Epidermal melanocyte (primary cell): ENCODE results near the gene NEK9.

Experiments used
- DNase-seq: peaks from one replicate; pipeline ENCODE4 v3.0.0; 2011; ENCODE audit warnings: low spot score; ENCODE audit not compliant: insufficient read length

The NEK9 gene

GRCh38 chr14:75109877-75110276, 17.0 kb downstream of the NEK9 start:
- no peak for DNase-seq

GRCh38 chr14:75107186-75107585, 19.7 kb downstream of the NEK9 start:
- no peak for DNase-seq

DNA sequence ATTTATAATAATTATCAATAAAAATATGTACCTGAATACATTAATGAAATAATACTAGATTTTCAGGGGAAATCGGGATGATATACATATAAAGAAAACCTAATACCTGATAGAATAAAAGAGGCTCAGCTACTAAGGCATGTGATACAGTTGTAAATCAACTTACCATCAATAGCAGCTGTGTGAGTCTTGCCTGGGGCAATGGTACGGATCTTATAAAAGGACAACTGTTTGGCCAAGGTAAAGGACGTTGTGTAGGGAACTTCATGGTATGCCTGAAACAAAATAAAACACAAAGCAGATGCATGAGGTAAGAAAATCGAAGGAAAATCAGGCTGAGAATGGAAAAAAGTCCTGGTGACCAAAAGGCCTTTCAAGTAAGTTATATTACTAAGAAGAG, 25.4 kb downstream of the NEK9 start:
- DNase-seq = no peak

- no peak for DNase-seq
These were observed 28.2 kb downstream of the NEK9 start for GRCh38 chr14:75098682-75099081.

- no peak for DNase-seq
These were observed 28.6 kb downstream of the NEK9 start for GRCh38 chr14:75098212-75098611.

GRCh38 chr14:75096959-75097358, 29.9 kb downstream of the NEK9 start:
- DNase-seq = no peak

- DNase-seq = no peak
These were observed 31.2 kb downstream of the NEK9 start for GRCh38 chr14:75095690-75096089.

DNA sequence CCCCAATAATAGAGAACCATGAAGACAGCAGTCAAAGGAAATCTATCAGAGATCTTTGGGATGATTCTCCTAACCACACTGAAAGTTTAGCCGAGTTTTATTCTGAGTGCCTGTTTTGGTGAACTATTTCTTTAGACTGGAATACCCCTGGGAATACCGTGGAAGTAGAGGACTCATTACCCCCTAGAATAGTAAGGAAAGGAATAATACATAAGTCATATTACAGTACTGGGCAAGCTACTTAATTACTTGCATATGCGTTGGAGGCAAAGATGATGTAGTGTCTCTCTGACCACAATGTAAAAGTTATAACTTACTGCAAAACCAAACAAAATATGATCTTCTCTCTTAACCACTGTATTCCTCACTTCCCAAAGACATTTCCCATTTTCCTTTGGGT, 32.0 kb downstream of the NEK9 start:
- DNase-seq = no peak

DNA sequence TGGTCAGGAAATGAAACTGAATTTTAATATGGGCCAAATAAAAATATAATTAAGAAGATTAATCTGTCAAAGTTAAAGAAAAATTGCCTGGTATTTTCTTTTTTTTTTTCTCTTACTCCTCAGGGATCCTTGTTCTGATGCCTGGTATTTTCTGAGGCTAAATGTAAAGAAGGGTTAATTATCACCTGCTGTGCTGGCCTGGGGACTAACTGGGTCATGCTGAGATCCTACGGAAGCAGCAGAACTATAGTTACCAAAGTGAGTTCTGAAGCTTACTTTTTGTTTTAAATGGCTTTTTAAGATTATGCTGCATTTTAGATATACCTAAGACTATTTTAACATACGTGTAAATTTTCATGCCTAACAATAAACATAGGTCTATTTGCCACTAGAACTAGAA, 34.1 kb downstream of the NEK9 start:
- DNase-seq = no peak

DNA sequence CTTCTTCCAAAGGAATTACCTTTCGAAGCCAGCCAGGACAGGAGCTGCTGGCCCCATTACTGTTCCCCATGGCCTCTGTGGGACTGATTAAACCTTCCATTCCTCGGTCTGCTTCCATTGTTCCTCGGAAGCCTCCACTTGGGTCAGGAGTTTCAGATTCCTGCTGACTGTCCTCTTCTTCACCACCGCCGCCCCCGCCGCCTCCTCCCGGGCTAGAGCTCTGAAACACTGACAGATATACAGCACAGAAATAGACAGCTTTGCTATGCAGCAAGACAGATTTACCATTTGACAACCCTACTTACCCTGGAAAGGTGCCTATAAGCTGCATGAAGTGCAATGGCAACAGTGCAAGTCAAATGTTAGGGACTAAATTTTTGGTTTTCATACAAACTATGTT, 35.6 kb downstream of the NEK9 start:
- DNase-seq = no peak

DNA sequence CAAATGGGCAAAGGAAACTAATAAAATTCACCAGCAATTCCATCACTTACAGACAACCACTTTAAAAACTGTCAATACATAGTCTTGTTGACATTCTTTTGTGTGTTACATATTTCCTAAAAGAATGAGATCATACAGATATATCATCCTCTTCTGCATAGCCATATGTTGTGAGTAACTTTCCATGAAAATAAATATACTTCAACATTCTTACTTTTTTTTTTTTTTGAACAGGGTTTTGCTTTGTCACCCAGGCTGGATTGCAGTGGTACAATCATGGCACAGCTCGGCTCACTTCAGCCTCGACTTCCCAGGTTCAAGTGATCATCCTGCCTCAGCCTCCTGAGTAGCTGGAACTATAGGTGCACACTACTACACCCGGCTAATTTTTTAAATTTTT, 36.5 kb downstream of the NEK9 start:
- no peak for DNase-seq

DNA sequence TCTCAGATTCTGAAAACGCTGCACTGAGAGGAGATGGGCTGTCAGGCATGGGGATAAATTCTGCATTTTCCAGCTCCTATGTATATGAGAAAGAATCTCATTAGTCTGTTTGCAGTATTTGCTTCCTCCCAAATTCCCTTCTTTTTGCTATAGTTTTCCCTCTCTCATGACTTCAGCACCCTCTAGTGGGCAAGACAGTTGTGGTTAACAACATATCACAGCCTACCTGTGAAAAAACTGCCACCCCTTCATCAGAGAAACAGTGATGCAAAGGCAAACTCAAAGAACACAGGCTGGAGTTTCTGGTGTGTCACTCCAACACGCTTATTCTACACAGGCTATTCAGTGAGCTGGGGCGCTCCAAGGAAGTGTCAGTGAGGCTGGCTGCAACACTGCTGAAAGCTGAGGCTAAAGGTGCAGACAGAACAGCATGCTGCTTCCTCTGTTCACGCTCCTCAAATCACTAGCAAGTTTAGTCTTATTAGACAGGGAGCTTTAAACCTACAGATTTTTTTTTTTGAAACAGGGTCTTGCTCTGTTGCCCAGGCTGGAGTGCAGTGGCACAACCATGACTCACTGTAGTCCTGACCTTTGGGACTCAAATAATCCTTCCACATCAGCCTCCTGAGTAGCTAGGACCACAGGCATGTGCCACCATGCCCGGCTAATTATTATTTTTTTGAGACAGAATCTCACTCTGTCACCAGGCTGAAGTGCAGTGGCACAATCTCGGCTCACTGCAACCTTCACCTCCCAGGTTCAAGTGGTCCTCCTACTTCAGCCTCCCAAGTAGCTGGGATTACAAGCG, 38.1 kb downstream of the NEK9 start:
- no peak for DNase-seq

- DNase-seq = no peak
These were observed 38.7 kb downstream of the NEK9 start for GRCh38 chr14:75088153-75088552.

GRCh38 chr14:75084513-75084912, 42.3 kb downstream of the NEK9 start:
- no peak for DNase-seq

DNA sequence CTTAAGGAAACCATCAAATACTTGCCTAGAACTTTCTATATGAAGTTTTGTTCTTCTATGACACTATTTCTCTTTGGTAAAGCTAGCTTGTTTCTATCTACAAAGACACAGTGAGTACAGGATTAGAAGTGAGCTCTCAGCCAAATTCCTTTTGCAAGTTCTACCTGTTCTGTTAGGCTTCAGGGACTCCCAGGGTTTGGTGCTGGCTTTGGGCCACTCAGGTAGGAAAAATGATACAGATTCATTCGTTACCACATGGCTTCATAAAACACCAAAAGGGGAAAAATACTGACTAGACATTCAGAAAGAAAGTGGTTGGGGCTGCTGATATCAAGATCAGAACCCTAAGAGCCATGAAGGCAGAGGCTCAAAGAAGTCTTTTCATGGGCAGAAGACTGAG, 43.6 kb downstream of the NEK9 start:
- no peak for DNase-seq

- DNase-seq = no peak
These were observed 45.1 kb downstream of the NEK9 start for GRCh38 chr14:75081660-75082229.

DNA sequence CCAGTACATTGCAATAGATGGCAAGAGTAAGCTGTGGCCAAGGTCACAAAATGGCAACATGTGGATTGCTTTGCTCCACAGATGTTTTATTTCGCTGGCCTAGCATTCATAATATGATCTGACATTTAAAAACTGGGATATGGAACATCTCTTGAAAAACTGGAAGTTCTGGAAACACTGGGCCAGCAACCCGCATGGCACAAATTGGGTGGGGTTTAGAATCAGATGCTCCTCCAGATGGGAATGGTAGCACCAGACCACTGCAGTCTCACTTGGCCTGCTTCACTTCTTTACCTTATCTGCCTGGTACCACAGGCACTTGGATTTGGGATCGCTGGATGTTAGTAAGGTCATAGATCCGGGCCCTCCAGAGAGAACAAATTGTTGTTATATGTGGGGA, 47.3 kb downstream of the NEK9 start:
- no peak for DNase-seq

DNA sequence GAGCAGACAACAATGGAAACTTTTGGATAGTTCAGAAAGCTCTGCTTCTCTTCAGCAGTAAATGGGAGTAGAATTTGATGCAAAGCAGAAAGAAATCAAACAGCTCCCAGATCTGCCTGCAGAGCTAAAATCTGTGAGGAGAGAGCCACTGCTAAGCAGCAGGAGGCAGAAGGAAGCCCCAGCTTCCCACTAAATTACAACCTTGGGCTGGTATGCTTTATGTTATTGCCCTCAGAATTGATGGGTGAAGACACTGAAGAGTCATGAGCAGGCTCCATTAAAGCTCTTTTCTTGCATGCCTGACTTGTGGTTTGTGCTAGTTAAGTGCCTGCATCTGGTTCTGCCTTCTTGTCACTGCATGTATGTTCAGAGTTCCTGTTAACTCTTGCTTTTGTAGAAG, 49.1 kb downstream of the NEK9 start:
- peak; percentile 33 for DNase-seq

DNA sequence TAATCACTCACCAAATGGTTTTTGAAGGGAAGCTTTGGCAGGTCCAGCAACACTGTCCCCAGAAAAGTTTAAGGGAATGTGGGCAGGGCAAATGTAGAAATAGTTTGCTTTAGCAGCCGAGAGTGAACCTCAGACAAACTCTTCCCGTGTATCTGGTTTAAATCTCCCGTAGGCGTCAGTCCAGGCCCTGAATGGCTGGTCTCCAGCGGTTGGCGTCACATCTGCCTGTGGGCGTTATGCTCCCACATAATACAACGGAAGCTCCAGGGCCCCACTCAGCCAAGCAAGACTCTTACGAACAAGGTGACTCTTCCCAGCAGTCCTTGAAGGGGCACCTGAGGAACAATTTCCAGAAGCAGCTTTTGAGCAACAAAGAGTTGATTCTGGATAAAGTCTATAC, 56.5 kb downstream of the NEK9 start:
- DNase-seq = no peak

- no peak for DNase-seq
These were observed 57.1 kb downstream of the NEK9 start for GRCh38 chr14:75069811-75070145.

- peak; percentile 83 for DNase-seq
These were observed 57.6 kb downstream of the NEK9 start, which contains the start of gene ZC2HC1C for GRCh38 chr14:75069121-75069810. Gene ZC2HC1C, plus strand, starts transcription at chr14:75069641. Its CDS starts 933 bp downstream, at chr14:75070574.

- no peak for DNase-seq
These were observed 58.3 kb downstream of the NEK9 start for GRCh38 chr14:75068294-75069120.
